ENCODE measurements around the gene LTBP1.

DNA sequence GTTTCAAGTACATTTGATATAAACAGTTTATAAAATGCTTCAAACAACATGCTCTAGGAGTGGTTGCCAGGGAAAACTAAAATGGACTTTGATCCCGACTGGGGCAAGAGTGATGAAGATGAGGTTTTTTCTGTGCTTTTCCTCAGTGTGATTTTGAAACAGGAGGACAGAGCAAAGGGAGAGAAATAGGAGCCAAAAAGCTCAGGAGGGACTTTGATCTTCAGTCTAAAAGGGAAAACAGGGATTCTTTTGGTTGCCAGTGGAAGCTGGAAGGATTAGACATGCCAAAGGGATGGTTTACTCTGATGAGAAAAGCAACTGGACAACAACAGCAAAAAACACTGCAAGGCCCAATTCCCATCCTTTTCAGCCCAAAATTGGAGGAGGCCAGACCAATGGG lies 95.5 kb downstream of the LTBP1 start:
- TF ChIP-seq, protein P1, sequence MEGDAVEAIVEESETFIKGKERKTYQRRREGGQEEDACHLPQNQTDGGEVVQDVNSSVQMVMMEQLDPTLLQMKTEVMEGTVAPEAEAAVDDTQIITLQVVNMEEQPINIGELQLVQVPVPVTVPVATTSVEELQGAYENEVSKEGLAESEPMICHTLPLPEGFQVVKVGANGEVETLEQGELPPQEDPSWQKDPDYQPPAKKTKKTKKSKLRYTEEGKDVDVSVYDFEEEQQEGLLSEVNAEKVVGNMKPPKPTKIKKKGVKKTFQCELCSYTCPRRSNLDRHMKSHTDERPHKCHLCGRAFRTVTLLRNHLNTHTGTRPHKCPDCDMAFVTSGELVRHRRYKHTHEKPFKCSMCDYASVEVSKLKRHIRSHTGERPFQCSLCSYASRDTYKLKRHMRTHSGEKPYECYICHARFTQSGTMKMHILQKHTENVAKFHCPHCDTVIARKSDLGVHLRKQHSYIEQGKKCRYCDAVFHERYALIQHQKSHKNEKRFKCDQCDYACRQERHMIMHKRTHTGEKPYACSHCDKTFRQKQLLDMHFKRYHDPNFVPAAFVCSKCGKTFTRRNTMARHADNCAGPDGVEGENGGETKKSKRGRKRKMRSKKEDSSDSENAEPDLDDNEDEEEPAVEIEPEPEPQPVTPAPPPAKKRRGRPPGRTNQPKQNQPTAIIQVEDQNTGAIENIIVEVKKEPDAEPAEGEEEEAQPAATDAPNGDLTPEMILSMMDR (IDR thresholded peaks at IDR 0.05): no peak
- TF ChIP-seq POLR2AphosphoS5 (IDR thresholded peaks at IDR 0.05) (no peak), EP300 (IDR thresholded peaks at IDR 0.05; ENCODE audit: low read depth) (no peak)

Data from transverse colon (tissue), 4 donors.